ENCODE measurements around the gene MRFAP1L1. TPM values are rescaled to one million over a fixed set of nuclear protein-coding genes. Genes with fewer than 3 reads are reported as not detected.

The MRFAP1L1 gene
- total RNA-seq, 4 donors from 2014 or later, result 43.8 to 54.6 (median 46.9) TPM

DNA sequence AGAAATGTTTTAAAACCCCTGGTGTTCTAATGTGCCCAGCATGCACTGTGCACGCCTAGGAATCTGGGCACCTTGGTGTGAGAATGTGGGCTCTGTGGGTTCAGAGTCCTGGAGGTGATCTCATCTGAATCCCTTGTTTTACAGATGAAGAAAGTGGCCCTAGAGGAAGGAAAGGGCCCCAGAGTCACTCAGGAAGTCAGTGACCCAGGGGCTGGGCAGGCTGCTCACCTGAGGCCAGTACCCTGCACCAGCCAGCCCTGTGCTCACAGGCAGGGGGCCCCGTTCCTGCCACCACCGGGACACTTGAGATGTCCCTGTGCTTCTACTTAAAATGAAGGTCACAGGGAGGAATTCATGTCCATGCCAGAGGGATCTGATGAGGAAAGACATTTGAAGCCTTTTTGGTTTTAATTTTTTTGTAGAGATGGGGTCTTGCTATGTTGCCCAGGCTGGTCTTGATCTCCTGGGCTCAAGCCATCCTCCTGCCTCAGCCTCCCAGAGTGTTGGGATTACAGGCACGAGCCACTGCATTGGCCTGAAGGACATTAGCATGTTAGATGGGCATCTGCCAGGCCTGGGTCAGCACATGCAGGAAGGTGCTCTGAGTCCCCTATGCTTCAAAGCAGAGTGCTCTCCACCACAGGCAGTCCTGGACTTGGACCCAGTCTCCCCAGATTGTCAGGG is 23.4 kb downstream of the MRFAP1L1 start:
- TF ChIP-seq CTCF (IDR thresholded peaks at IDR 0.05 in 4 of 5, conservative IDR thresholded peaks at IDR 0.05 in 1 of 5), result no peak
- TF ChIP-seq POLR2A (IDR thresholded peaks at IDR 0.05), result no peak
- Histone ChIP-seq H3K27me3 (no peaks in the 10 kb centered on the region), H3K4me3 (no peak overlapping the region), H3K9me3 (no peaks in the 10 kb centered on the region), H3K36me3 (no peaks in the 10 kb centered on the region), H3K27ac (no peak overlapping the region), H3K4me1 (no peaks in the 10 kb centered on the region)
- in situ Hi-C loops (cut with MboI; ENCODE audit: low sequenced_read_pairs in 4 of 4) (no loop called here), intact Hi-C loops (cut with DNase I; ENCODE audit: low total_unique reads) (no loop called here)
- DNase-seq (no peak), ATAC-seq (no peak)

- intact Hi-C loops (cut with DNase I; ENCODE audit: low total_unique reads), result no loop called here
- Histone ChIP-seq H3K27me3 (no peaks in the 10 kb centered on the region), H3K27ac (no peak overlapping the region), H3K9me3 (no peaks in the 10 kb centered on the region), H3K36me3 (no peaks in the 10 kb centered on the region), H3K4me3 (no peak overlapping the region), H3K4me1 (no peaks in the 10 kb centered on the region)
- no peak for ATAC-seq
- DNase-seq, result no peak
- TF ChIP-seq POLR2A (IDR thresholded peaks at IDR 0.05), result no peak
- TF ChIP-seq CTCF (IDR thresholded peaks at IDR 0.05 in 4 of 5, conservative IDR thresholded peaks at IDR 0.05 in 1 of 5), result no peak
- in situ Hi-C loops (cut with MboI; ENCODE audit: low sequenced_read_pairs in 4 of 4), result no loop called here
Observed at GRCh38 chr4:6684656-6685055, 25.0 kb downstream of the MRFAP1L1 start.

GRCh38 chr4:6682862-6683590 is 26.6 kb downstream of the MRFAP1L1 start:
- in situ Hi-C loops (cut with MboI; ENCODE audit: low sequenced_read_pairs in 4 of 4) (no loop called here), intact Hi-C loops (cut with DNase I; ENCODE audit: low total_unique reads) (no loop called here)
- Histone ChIP-seq H3K4me3 (no peak overlapping the region), H3K27ac (no peak overlapping the region), H3K4me1 (no peaks in the 10 kb centered on the region), H3K9me3 (no peaks in the 10 kb centered on the region), H3K36me3 (no peaks in the 10 kb centered on the region), H3K27me3 (no peaks in the 10 kb centered on the region)
- no peak for ATAC-seq
- no peak for TF ChIP-seq POLR2A (IDR thresholded peaks at IDR 0.05)
- no peak for DNase-seq

DNA sequence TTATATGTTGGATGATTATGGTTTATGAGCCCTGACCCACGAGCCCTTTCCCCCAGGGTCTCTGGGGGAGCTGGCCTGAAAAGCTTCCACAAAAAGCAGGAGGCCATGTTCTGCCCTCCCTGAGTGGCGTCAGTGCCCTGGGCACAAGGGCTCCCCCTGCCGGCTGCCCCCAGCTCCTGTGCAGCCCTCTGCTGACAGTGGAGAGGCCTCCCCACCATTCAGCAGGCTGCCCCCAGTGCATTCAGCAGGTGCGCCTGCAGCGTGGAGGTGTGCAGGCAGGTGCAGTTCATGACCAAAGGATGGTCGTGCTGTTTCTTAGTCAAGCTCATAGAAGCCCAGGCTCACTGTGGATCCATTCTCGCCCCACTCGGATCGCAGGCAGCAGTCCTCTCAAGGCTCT is 28.5 kb downstream of the MRFAP1L1 start:
- Histone ChIP-seq H3K4me1 (peaks cover 11 to 16% of the 10 kb centered on the region in 2 donors), H3K27me3 (no peaks in the 10 kb centered on the region), H3K27ac (no peak overlapping the region), H3K4me3 (no peak overlapping the region), H3K9me3 (no peaks in the 10 kb centered on the region), H3K36me3 (peaks cover 0 to 2% of the 10 kb centered on the region in 2 donors)
- TF ChIP-seq CTCF (IDR thresholded peaks at IDR 0.05 in 4 of 5, conservative IDR thresholded peaks at IDR 0.05 in 1 of 5) (peak in 1 of 5 experiments; percentile 32), POLR2A (IDR thresholded peaks at IDR 0.05) (no peak)
- no peak for DNase-seq
- ATAC-seq, result no peak
- intact Hi-C loops (cut with DNase I; ENCODE audit: low total_unique reads), result no loop called here
- in situ Hi-C loops (cut with MboI; ENCODE audit: low sequenced_read_pairs in 4 of 4), result no loop called here

- H3K27me3 ChIP-seq, result no peaks in the 10 kb centered on the region
- H3K36me3 ChIP-seq, result peaks cover 0 to 9% of the 10 kb centered on the region in 2 donors
- ATAC-seq (no peak), DNase-seq (no peak)
- no peaks in the 10 kb centered on the region for H3K9me3 ChIP-seq
- intact Hi-C loops (cut with DNase I; ENCODE audit: low total_unique reads), result no loop called here
- in situ Hi-C loops (cut with MboI; ENCODE audit: low sequenced_read_pairs in 4 of 4), result no loop called here
- H3K27ac ChIP-seq, result no peak overlapping the region
- no peak overlapping the region for H3K4me3 ChIP-seq
- H3K4me1 ChIP-seq, result peaks cover 18 to 23% of the 10 kb centered on the region in 2 donors
- TF ChIP-seq CTCF (IDR thresholded peaks at IDR 0.05 in 4 of 5, conservative IDR thresholded peaks at IDR 0.05 in 1 of 5), result no peak
- TF ChIP-seq POLR2A (IDR thresholded peaks at IDR 0.05), result no peak
Observed at GRCh38 chr4:6680372-6681034, 29.2 kb downstream of the MRFAP1L1 start.

Measured in gastrocnemius medialis (tissue), 4 donors.